ENCODE results near the gene DDAH2. TPM values are rescaled to one million over a fixed set of nuclear protein-coding genes. Genes with fewer than 3 reads are reported as not detected.

DDAH2 gene
- total RNA-seq, 2 donors from 2014 or later = 92.1 to 98.7 TPM

DNA sequence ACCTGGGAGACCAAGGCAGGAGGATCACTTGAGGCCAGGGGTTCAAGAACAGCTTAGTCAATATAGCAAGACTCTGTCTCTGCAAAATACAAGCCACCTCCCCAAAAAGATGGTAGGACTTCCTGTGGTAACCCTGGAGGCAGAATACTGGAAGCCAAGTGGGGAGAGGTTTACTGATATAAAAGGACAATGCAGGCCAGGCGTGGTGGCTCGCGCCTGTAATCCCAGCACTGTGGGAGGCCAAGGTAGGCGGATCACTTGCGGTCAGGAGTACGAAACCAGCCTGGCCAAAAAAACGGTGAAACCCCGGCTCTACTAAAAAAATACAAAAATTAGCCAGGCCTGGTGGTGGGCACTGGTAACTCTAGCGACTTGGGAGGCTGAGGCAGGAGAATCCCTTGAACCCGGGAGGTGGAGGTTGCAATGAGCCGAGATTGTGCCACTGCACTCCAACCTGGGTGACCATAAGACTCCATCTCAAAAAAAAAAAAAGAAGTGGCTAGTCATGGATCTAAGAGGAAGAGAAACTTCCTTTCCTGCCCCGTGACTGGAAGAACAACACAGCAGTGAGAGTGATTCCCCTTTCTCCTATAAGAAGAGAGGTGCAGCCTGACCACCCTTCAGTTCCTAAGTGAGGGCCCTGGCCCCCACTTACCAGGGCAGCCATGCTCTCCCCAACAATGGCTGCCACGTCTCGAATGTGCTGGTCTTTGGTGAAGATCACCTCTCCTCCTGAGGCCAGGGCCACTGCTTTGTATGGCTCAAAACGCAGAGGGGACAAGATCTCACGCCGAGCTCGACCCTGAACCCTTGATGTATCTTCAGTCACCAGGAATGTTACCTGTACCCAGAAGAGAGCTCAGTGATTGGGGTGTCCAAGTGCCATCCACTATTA lies 39.5 kb upstream of the DDAH2 start:
- Histone ChIP-seq H3K36me3 (no peaks in the 10 kb centered on the region), H3K9ac (ENCODE audit: low read depth in 2 of 2, low read length in 2 of 2) (no peak overlapping the region), H3K4me3 (no peak overlapping the region), H3K4me1 (no peaks in the 10 kb centered on the region), H3K27ac (no peak overlapping the region), H3K9me3 (no peaks in the 10 kb centered on the region), H3K27me3 (no peaks in the 10 kb centered on the region)
- no peak for TF ChIP-seq CTCF (IDR thresholded peaks at IDR 0.05)
- DNase-seq = no peak
- intact Hi-C loops (cut with DNase I) = loop anchor here (5.0 to 10.0 kb wide), 2 partner anchors 86 to 186 kb away; partner anchors contain the start of genes LY6G5C, NELFE and SKIC2

DNA sequence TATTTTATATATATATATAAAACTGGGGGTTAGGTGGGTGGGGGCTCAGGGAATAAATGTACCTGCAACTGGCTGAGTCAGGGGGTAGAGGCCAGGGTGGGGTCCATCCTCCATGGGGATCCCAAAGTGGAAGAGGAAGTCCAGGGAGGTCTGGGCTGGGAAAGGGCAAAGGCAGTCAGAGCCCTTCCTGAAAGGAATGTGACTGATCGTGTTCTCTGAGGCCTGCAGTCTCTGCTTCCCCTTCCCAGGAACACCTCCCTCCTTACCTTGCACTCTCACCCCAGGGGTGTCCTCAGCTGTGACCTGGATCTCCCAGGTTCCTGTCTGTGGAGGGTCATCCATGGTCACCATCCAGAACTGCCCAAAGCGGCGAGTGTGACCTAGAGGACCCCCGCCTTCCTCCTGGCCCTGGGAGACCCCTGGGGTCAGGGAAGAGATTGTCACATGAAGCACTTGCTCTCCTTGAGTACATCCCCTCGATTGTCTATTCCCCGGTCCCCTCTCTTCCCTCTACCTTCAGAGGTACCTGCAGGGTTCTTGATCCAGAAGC lies 38.1 kb upstream of the DDAH2 start:
- H3K27ac ChIP-seq = no peak overlapping the region
- H3K4me3 ChIP-seq = no peak overlapping the region
- no peaks in the 10 kb centered on the region for H3K4me1 ChIP-seq
- DNase-seq = no peak
- no peak for TF ChIP-seq CTCF (IDR thresholded peaks at IDR 0.05)
- H3K27me3 ChIP-seq = no peaks in the 10 kb centered on the region
- intact Hi-C loops (cut with DNase I) = loop anchor here (5.0 to 10.0 kb wide), 2 partner anchors 85 to 188 kb away; partner anchors contain the start of genes LY6G5C, NELFE and SKIC2
- no peaks in the 10 kb centered on the region for H3K9me3 ChIP-seq
- no peaks in the 10 kb centered on the region for H3K36me3 ChIP-seq
- H3K9ac ChIP-seq (ENCODE audit: low read depth in 2 of 2, low read length in 2 of 2) = no peak overlapping the region

GRCh38 chr6:31765910-31766794 lies 37.1 kb upstream of the DDAH2 start:
- H3K27me3 ChIP-seq = no peaks in the 10 kb centered on the region
- H3K27ac ChIP-seq = no peak overlapping the region
- no peaks in the 10 kb centered on the region for H3K4me1 ChIP-seq
- intact Hi-C loops (cut with DNase I) = loop anchor here (5.0 to 10.0 kb wide), 2 partner anchors 84 to 189 kb away; partner anchors contain the start of genes LY6G5C, NELFE and SKIC2
- H3K36me3 ChIP-seq = no peaks in the 10 kb centered on the region
- peak; percentile 44 for DNase-seq
- H3K9ac ChIP-seq (ENCODE audit: low read depth in 2 of 2, low read length in 2 of 2) = peak overlapping the region in 1 of 2 donors; percentile 43
- no peak for TF ChIP-seq CTCF (IDR thresholded peaks at IDR 0.05)
- no peaks in the 10 kb centered on the region for H3K9me3 ChIP-seq
- H3K4me3 ChIP-seq = peak overlapping the region; percentile 15

DNA sequence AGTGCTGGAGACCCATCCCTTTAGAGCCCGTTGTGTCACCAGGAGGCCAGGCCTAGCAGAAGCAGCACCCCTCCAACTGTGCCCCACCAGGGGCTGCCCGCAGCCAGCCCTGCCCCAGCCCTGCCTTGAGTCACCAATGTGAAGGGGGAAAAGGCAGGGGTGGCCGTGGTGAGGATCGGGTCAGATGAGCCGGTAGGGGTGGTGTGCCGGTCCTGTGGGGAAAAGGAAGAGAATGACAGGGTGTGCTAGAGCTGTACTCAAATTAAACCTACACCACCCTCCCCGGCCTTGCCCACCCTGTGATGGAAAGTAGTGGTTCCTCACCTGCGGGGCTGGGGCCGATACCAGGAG lies 36.4 kb upstream of the DDAH2 start:
- intact Hi-C loops (cut with DNase I) = loop anchor here (5.0 to 10.0 kb wide), 2 partner anchors 83 to 189 kb away; partner anchors contain the start of genes LY6G5C, NELFE and SKIC2
- no peaks in the 10 kb centered on the region for H3K27me3 ChIP-seq
- H3K4me1 ChIP-seq = no peaks in the 10 kb centered on the region
- no peak for DNase-seq
- no peak for TF ChIP-seq CTCF (IDR thresholded peaks at IDR 0.05)
- no peak overlapping the region for H3K27ac ChIP-seq
- H3K36me3 ChIP-seq = no peaks in the 10 kb centered on the region
- H3K4me3 ChIP-seq = no peak overlapping the region
- no peaks in the 10 kb centered on the region for H3K9me3 ChIP-seq
- no peak overlapping the region for H3K9ac ChIP-seq (ENCODE audit: low read depth in 2 of 2, low read length in 2 of 2)

DNA sequence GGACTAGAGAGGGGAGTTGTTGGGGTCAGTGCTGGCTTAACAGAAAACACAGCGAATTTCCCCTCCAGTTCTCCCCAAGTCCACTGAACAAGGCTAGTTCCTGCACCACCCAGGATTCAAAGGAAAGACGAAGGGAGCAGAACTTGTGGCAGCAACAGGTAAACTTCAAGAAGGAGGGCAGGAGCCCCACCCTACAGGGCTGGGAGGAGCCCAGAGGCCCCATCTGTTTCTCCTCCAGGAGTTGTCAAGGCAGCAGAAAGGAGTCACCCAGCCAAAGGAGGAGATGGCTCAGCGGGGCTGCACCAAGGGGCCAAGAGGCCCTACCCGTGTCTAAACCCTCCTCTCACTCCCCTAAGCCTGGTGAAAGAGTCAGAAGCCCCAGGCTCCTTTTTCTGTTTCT lies 35.1 kb upstream of the DDAH2 start:
- Histone ChIP-seq H3K4me1 (no peaks in the 10 kb centered on the region), H3K27me3 (no peaks in the 10 kb centered on the region), H3K9ac (ENCODE audit: low read depth in 2 of 2, low read length in 2 of 2) (no peak overlapping the region), H3K27ac (no peak overlapping the region), H3K4me3 (no peak overlapping the region), H3K9me3 (no peaks in the 10 kb centered on the region), H3K36me3 (no peaks in the 10 kb centered on the region)
- intact Hi-C loops (cut with DNase I) = loop anchor here (10.0 kb wide), 1 partner anchor 191 kb away; the partner anchor contains the start of genes NELFE and SKIC2
- DNase-seq = no peak
- no peak for TF ChIP-seq CTCF (IDR thresholded peaks at IDR 0.05)

Data from colonic mucosa (tissue), 4 donors.